NCI-H1436 (cell line): ENCODE data around the gene CARS2.
"Not testable (repeated sequence)": the region's sequence is repeated elsewhere in the genome, so short reads cannot be mapped to it uniquely, and the experiment has no call there.

ENCODE experiments used
- DNase-seq: peaks from one replicate; lab custom pipeline; 2025; lab: John Stamatoyannopoulos, UW

CARS2 gene

DNA sequence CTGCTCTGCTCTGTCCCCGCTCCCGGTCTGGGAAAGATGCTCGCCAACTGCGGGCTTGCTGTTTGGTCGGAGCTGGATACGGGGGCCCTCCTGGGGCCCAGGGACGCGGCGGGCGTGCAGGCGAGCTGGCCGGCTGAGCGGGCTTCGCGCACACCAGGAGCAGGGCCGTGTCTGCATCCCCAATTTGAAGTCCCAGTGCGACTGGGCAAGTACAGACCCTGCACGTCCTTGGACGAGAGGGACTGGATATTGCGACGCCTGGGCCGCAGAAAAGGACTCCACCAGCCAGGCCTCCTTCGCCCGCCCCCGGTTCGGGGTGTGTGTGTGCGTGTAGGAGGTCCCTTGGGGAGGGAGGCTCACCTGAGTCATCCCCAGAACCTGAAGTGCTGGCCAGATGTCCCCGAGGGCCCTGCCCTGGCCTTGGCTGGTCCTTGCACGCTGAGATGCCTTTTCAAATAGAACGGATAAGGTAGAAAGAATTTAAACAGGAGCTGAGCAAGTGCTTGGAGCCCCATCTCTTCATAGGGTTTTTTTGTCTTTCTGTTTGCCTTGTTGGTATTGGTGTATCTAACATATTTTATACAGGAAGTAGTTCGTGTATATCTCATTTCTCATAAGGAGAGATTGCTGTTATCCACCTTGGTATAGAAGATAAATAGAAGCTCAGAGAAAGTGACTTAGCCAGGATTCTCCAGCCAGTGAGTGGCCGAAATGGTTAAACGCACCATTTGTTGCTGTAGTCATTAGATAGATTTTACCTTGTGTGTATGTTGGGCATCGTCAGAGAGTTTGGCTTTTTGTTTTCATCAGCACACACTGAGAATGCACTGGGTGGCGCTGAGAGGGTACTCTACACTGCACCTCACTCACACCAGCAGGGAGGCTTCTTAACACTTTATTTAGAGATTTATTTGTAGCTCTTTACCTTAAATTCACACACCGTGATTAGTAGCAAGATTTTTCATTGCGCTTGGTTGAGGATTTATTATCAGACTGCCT lies 89.5 kb downstream of the CARS2 start:
- DNase-seq: peak; percentile 9

DNA sequence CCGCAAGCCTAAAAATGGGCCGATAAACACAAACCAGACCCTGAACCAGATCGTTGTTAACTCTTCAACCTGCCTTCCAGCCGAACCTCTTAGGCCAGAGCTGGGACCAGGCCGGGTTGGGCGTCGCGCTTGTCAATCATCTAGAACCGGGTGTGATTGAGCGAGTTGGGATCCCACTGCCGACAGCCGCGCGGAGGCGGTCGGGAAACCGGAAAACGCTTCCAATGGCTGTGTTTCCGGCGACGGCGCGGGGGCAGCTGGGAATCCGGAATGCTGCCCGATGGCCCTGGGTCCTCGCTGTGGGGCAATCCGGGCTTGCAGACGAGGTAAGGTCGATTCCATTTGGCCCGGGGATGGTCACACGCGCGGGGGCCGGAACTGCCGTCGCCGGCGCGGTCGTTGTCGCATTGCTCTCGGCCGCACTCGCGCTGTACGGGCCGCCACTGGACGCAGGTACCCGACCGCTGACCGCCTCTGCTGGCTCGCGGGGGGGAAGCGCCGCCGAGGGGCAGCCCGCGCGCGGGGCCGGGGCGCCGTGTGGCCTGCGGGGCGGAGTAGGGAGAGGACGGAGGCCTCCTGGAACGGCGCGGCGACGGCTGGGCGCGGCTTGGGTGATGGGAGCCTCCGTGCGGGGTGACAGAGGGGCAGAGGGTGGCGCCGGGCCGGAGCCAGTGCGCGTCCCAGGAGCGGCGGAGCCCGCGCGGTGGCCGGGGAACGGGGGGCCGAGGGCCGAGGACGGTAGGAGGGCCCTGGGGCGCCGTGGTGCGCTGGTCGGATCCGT lies 90.4 kb downstream of the CARS2 start, which contains the start of gene NAXD:
TSS of gene NAXD (plus strand) at position 224 of the 781 bp plus-strand sequence. CDS start at position 281, 57 bp downstream.
- peak; percentile 81 for DNase-seq

DNA sequence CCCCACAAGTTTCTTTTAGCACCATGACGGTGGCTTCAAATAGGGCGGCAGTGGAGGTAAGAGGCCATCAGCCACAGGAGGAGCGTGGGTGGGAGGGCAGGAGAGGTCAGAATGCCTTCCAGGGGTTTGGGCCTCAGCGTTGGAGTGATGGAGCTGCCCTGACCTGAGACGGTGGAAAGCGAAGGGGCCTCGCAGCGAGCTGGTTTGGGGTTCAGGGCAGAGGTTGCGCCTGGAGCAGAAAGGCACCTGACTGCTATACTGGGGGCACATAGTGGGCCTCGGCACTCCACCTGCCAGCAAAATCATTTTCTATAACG lies 91.0 kb downstream of the CARS2 start:
- DNase-seq: no peak

DNA sequence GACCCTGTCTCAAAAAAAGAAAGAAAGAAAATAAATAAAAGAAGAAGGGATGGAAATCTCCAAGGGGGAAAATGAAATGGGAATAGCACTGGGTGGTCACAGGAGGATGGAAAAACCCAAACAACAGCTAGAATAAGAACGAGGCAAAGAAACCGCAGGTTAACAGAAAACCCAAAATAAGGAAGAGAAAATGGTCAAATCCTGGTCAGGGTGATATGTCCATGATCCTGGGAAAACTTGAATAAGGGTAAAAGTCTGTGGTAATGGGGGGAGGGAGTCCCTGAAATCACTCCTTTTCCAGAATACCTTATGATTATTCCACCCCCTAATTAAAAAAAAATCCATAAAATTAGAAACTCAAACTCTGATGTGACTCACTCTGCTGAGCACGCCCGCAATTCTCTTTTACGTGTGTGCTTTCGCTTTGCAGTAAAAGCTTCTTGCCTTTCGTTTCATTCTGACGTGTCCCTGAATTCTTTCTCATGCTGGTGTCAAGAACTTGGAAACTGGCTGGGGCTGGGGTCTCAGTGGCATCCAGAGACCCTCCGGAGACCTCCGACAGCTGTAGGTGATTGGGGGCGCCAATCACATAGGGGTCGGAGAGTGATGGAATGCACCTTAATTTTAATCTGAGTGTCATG lies 94.8 kb downstream of the CARS2 start:
- DNase-seq: no peak

DNA sequence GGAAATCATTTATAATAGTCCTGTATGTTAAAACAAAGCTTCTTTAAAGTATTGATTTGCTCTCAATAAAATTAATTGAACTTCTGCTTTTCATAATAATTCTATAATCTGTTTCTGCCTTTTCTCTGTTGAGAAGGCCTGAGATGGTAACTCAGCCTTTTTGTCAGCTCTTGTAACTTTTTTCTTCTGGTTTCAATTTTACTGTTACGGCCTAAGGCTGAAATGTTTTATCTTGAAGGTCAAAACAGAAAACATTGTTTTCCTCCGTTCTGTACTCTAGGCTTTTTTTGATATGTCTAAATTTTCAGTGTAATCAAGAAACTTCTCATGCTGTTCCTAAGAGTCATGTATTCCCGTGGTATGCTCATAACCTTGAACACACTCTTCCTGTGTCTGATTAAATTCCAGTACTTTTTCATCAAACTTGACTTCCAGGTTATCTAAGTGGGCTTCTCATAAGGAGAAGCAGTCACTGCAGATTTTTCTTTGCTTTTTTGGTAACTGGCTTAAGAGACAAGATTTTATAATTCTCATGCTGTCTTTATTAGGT lies 98.2 kb downstream of the CARS2 start:
- DNase-seq: no peak

DNA sequence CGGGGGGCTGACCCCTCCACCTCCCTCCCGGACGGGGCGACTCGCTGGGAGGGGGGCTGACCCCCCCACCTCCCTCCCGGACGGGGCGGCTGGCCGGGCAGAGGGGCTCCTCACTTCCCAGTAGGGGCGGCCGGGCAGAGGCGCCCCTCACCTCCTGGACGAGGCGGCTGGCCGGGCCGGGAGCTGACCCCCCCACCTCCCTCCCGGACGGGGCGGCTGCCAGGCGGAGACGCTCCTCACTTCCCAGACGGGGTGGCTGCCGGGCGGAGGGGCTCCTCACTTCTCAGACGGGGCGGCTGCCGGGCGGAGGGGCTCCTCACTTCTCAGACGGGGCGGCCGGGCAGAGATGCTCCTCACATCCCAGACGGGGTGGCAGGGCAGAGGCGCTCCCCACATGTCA lies 99.6 kb downstream of the CARS2 start:
- not testable (repeated sequence) for DNase-seq

DNA sequence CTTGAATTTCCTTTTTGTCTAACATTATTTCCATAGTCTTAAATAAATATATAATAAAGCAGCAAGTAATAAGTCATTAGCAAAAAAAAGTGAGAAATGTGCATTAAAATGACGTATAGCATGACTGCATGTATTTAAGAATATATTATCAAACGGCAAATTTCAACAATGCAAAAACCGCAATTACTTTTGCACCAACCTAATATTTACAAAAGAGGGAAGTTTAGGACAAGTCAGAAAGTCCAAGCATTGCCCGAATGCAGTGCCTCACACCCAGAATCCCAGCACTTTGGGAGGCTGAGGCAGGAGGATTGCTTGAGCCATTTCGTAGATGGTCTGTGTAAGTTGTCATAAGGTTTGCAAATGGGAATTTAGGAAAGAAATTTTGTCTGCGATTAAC lies 100.8 kb downstream of the CARS2 start:
- no peak for DNase-seq

DNA sequence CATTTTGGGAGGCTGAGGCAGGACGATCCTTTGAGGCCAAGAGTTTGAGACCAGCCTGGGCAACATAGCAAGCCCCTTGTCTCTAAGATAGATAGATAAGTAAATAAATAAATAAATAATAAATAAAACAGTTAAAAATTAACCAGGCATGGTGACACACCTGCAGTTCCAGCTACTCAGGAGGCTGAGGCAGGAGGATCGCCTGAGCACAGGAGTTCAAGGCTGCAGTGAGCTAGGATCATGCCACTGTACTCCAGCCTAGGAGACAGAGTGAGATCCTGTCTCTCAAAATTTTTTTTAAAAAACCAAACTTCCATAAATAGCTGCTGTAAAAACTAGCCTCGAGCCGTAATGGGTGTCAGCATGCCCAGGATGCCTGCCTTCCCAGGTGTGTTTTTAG lies 104.9 kb downstream of the CARS2 start:
- DNase-seq: no peak

DNA sequence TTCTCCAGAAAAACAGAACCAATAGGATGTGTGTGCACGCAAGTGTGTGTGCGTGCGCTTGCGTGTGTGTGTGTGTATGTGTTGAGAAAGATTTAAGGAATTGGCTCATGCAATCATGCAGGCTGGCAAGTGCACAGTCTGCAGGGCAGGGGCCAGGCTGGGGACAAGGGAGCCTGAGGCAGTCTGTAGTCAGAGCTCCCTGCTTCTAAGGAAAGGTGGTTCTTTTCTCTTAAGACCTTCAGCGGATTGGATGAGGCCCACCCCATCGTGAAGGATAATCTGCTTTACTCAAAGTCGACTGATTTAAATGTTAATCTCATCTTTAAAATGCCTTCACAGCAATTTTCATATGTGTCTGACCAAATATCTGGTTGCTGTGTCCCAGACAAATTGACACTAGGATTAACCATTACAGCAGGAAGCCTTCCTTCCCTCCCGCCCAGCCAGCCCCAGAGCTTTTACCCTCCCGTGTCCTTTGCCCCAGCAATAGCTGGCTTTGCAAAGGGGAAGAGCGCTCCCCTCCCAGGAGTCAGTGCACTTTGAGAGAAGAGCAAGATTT lies 105.6 kb downstream of the CARS2 start:
- no peak for DNase-seq

DNA sequence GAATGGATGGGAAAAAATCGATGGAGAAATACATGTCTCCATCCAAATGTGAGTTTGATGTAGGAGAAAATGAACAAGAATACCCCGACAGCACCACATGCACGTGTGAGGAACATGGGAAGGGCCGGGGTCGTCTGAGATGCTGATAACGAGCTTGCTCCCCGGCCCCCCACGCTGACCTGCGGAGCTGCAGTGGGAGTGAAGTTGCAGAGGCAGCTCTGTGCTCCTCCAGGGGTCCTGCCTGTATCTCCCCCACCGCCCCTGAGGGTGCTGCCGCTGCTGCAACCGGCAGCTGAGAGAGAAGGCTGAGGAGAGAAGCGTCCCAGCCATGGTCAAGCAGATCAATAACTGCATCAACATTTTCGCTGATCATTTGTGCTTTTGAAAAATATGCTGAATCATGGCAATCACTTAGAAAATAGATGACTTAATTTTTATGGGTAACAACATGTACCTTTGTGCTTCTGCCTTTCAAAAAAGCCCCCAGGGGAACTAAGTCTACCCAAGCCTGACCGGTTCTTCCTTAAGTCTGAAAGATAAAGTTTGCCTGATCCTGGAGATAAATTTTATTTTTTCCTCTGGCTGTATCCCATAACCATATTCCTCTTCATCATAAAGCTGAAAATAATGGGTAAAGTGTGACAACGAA lies 108.8 kb downstream of the CARS2 start:
- no peak for DNase-seq

DNA sequence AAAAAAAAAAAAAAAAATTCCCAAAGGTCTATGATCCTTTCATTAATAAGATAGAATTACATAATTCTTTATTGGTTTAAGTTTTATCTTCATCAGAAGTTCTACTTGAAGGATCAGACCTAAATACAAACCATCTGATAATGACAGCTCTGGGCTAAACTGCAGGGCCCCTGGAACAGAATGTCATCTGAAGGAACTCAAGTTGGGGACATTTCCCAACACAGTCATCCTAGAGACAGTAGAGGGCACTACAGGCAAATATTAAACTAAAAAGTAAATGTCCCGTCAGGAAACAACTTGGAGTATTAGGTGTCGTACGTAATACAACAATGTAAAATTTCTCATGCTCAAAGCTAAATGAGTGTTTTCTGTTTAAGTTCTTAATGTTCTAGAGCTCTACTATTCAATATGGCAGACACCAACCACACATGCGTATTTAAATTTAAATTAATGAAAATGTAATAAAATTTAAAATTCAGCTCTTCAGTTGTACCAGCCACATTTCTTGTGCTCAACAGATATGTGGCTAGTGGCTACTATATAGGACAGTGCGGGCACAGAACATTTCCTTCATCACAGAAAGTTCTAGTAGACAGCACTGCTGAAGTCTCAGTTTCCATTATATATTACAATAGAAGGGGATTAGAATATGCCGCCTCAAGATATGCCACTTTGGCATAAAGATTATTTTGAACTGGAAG lies 112.3 kb downstream of the CARS2 start:
- DNase-seq: peak; percentile 27

DNA sequence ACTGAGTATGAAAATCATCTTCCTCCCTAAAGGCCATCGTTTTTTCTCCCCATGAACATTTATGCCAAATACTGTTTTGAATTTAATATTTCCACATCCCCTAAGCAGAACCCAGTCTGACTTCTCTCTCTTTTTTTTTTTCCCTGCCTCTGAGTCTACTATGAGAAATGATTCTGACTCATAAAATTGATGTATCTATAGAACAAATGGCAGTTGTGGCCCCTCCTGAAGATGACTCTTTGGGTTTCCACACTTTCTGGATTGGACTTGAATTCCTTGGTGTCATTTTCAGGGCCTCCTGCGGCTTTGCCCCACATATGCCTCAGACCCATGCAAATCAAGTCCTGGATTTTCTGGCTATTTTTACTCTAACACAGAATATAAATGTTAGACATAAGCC lies 113.3 kb downstream of the CARS2 start:
- no peak for DNase-seq
